Activated CD4-positive, CD25-positive, alpha-beta regulatory T cell treated with anti-CD3 and anti-CD28 coated beads, Interleukin-2, amount 50 U/mL, for 24 hours (primary cell): ENCODE results near the gene CDC42.
"Not testable (repeated sequence)": the region's sequence is repeated elsewhere in the genome, so short reads cannot be mapped to it uniquely, and the experiment has no call there.

ENCODE experiments used
- ATAC-seq, 2 donors: fragments of 150-1000 bp; cut with Tn5 transposase; one replicate each; pipeline ENCODE4 v1.10.0; 2021; ENCODE audit warnings: mild to moderate bottlenecking in 1 of 2, moderate library complexity in 1 of 2

The CDC42 gene

DNA sequence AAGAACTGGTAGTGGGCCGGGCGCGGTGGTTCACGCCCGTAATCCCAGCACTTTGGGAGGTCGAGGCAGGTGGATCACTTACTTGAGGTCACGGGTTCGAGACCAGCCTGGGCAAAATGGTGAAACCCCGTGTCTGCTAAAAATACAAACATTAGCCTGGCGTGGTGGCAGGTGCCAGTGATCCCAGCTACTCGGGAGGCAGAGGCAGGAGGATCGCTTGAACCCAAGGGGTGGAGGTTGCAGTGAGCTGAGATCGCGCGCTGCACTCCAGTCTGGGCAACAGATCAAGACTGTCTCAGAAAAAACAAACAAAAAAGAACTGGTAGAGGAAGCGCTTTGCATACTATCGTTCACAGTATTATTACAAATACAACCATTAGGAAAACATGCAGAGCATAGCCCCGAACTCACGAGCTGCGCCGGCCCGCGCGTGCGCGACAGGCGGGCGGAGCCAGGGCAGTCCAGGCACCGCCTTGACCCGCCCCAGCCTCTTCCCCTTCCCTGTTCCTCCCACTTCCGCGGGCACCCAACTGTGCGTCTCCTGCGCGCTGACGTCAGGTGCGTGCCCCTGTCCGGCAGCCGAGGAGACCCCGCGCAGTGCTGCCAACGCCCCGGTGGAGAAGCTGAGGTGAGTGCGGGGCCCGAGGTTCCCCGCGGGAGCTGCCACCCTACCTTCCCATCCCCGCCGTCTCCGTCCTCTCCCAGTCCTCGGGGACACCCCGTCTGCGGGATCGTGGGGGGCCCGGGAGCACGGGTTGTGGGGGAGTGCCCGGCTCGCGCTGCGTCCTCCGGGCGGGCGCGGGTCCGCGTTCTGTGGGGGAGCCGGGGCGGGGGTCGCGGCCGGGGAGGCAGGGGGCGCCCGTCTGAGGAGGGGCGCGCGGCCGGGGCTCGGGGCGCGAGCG lies at the start of gene CDC42:
TSS of gene CDC42 (plus strand) at position 595 of the 902 bp plus-strand sequence. CDS start 25,770 bp downstream, outside the sequence.
- peak; percentile 92 to 94 for ATAC-seq

DNA sequence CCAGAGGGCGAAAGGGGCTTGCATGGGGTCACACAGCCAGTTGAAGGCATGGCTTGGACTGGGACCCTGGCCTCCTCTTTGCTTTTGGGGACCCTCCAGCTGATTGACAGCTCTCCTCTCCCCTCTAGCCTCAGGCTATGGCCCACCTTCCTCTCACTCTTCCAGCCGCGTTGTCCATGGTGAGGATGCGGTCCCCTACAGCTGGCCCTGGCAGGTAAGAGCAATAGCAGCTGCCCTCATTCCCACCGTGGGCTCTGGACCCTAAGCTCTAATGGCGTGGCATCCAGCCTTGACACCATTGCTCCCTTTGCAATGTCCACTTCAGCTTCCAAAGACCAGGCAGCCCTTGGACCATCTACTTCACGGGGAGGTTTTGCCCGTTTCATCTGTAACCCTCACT lies 49.6 kb upstream of the CDC42 start:
- ATAC-seq, result not testable (repeated sequence)

DNA sequence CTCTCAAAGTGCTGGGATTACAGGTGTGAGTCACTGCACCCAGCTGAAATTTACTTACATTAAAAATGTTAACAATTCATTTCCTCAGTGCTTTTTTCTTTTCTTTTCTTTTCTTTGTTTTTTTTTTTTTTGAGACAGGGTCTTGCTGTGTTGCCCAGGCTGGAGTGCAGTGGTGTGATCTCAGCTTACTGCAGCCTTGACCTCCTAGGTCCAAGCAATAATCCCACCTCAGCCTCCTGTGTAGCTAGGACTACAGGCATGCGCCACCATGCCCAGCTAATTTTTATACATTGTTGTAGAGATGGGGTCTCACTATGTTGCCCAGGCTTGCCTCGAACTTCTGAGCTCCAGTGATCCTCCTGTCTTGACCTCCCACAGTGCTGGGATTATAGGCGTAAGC lies 48.5 kb upstream of the CDC42 start:
- not testable (repeated sequence) for ATAC-seq

DNA sequence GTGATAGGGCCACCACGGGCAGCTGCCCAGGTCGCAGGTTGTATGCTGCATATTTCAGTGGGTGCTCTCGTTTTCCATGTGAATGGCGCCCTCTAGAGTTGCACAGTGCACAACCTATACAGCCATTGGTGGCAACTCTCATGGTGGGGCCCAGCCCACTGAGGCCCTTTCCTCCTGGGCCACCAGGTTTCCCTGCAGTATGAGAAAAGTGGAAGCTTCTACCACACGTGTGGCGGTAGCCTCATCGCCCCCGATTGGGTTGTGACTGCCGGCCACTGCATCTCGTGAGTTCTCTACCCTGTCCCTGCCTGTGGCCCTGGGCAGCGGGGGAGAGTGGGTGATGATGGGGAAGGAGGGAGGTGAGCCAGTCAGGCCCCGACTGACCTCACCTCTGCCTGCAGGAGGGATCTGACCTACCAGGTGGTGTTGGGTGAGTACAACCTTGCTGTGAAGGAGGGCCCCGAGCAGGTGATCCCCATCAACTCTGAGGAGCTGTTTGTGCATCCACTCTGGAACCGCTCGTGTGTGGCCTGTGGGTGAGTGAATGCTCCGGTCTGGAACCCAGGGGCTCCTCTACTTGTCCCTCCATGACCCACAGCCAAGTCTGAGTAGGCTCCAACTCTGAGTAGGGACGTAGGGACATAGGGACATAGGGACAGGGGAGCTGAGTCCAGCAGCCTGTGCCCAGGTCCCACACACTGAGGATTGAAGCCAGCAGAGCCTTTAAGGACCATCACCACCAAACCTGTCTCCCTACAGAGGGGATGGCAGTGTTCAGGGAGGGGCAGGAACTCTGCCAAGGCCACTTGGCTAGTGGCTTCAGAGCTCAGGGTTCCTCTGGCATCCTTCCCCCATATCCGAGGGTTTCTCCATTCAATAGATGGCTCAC lies 47.0 kb upstream of the CDC42 start:
- not testable (repeated sequence) for ATAC-seq

DNA sequence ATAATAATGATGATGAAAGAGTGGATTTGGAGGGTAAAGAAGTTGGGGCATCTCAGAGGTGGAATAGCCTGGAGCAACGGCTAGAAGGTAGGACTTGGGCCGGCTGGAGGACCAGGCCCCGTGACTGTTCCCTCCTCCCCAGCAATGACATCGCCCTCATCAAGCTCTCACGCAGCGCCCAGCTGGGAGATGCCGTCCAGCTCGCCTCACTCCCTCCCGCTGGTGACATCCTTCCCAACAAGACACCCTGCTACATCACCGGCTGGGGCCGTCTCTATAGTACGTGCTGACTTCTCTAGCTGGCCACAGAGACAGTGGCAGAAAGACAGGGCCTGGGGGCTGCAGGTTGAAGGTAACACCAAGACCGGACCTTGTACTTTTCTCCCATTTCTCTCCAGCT lies 45.8 kb upstream of the CDC42 start:
- ATAC-seq, result not testable (repeated sequence)

DNA sequence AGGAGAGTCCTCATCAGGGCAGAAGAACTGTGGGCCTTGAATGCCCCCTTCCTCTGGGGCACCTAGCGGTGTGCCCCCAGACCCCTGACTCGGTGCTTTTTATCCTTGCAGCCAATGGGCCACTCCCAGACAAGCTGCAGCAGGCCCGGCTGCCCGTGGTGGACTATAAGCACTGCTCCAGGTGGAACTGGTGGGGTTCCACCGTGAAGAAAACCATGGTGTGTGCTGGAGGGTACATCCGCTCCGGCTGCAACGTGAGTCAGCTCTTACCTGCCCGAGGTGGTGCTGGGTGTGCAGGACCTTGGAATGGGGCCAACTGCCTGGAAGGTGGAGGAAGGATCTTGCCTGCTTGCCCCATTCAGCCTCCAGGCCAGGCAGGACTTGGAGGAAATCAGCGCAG lies 45.2 kb upstream of the CDC42 start:
- not testable (repeated sequence) for ATAC-seq

DNA sequence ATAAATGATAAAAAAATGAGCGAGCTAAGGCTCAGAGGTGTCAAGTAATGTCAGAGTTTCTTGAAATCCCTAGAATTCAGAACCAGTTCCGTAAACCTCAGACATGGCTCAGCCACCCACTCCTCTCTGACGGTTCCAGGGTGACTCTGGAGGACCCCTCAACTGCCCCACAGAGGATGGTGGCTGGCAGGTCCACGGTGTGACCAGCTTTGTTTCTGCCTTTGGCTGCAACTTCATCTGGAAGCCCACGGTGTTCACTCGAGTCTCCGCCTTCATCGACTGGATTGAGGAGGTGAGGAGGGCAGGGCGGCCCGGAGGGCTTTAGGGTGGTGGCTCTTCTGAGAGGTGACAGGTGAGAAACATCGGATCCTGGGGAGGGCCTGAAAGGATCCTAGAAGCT lies 42.9 kb upstream of the CDC42 start:
- not testable (repeated sequence) for ATAC-seq

DNA sequence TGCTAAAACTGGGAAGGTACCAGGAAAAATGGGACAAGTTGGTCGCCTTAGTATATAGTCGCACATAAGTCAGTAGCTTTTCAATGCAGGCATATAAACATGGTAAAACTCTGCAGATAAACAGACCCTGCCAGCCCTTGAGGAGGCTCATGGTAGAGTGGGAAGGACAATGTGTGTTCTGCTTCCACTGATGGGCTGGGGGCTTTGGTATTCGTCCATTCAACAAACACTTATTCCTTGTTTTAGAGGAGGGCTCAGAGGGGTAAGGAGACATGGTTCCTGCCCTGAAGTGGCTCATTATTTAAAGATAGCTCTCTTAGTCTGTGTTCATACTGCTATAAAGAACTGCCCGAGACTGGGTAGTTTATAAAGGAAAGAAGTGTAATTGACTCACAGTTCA lies 39.8 kb upstream of the CDC42 start:
- not testable (repeated sequence) for ATAC-seq

DNA sequence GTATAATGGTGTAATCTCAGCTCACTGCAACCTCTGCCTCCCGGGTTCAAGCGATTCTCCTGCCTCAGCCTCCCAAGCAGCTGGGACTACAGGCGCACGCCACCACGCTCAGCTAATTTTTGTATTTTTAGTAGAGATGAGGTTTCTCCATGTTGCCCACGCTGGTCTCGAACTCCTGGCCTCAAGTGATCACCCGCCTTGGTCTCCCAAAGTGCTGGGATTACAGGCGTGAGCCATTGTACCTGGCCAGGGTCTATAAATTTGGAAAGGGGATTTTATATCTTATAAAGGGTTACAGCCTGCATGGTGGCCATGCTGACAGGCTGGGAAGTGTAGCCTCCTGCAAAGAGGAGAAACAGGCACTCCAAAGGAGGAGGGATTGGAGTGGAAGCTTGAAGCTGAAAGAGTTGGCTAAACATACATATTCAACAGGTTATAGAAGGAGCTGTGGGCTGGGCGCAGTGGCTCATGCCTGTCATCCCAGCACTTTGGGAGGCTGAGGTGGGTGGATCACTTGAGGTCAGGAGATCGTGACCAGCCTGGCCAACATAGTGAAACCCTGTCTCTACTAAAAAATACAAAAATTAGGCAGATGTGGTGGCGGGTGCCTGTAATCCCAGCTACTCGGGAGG lies 37.8 kb upstream of the CDC42 start:
- ATAC-seq, result not testable (repeated sequence)

DNA sequence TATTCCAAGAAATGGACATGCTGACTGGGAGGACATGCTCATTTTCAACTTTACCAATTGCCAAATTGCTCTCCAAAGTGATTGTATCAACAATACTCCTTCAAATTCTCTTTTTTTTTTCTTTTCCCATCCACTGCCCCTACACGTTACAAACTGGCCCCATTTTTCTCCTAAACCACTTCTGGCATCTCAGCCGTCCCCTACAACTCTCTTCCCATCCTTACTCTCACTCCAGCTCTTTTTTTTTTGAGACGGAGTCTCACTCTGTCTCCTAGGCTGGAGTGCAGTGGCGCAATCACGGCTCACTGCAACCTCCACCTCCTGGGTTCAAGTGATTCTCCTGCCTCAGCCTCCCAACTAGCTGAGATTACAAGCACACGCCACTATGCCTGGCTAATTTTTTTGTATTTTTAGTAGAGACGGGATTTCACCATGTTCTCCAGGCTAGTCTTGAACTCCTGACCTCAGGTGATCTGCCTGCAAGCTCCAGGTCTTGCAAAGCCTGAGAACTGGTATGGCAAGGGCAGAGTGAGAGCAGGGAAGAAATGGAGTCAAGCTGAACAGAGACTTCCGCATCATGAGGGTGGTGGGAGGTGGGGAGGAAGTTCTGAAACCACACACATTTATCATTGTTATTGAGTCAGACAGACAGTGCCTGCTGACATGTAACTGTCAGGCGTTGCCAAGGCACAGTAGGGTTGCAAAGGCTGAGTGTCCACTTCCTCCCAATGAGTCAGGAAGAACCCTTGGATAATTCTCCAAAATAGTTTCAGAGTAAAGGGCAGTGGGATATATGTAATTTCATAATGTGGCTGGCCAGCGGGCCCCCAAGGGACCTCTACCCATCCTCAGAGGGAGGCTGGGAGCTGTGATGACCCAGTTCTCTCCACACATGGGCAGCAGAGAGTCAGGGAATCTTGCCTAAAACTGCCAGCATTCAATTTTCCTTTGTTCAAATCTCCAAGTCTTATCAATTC lies 33.6 kb upstream of the CDC42 start:
- peak; percentile 99 to 100 for ATAC-seq

DNA sequence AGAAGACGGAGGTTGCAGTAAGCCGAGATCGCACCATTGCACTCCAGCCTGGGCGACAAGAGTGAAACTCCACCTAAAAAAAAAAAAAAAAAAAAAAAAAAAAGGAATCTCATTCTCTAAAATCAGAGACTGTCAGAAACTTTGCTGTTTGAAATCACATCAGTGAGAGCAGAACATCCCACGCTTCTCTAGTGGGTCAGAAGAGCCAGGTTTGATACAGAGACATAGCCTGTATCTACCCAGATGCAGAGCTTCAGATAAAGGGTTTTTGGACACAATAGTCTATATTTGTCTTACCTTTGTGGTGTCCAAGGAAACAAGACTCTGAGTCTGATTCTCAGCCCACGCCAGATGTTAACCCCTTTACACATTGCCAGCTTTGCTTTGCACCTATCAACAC lies 31.4 kb upstream of the CDC42 start:
- ATAC-seq, result no peak

DNA sequence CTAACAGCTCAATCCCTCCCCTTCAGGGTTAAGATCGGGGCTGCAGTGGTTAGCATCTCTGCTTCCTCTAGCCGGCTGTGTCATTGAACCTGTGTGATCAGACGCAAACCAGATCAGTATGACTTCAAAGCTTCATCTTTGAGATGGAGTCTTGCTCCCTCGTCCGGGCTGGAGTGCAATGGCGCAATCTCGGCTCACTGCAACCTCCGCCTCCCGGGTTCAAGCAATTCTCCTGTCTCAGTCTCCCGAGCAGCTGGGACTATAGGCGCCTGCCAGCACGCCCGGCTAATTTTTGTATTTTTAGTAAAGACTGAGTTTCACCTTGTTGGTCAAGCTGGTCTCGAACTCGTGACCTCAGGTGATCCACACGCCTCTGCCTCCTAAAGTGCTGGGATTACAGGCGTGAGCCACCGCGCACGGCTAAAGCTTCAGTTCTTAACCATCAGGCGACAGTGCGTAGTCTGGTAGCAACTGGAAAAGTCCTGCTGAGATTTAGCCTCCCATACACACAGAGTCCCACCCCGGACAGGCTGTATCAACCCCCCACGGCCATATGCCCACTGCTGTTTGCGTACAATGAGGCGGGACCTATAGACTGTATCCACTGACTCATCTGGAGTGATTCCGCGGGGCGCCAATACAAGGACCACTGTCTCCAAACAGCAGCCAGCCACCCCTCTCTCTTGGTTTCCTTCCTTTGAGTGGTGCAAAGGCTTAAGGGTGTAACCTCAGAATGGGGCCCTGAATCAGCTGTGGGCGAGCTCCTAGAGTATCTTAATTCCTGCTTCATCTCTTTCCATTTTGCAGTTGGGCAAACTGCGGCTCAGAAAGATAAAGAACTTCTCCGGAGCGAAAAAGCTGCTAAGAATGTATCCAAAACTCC lies 27.8 kb upstream of the CDC42 start:
- ATAC-seq, result peak; percentile 69 to 73

DNA sequence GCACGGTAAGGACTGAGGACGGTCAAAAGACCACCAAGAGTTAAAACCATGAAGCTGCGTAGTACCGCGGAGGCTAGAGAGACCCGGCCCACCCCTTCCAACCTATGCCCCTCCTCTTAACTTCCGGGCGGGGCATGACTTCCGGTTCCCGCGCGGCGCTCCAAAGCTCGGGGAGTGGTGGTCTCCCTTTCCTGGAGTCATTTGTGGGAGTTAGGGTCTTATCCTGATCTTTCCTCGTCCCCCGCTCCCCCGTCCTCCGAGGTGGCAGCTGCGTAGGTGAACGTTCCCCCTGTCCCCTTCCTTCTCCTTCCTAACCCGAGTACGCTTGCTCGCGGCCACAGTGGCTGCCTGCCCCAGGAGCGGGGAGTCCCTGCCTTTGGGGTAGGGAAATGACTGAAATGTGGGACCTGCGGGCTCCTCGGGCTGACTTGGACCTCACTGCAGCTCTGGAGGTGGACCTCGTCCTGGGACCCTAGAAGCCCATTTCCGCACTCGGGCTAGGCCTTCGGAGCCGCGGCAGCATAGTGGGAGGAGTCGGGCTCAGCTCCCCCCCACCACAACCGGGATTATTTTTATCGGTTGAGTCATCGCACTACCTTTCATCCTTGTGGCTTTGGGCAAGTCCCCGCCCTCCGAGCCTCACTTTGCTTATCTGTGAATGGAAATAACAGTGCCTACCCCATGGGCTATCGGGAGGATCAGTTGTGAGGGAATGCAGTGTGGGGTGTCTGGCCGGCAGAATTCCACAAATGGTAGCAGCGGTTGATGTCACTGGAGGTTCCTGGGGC lies 26.9 kb upstream of the CDC42 start:
- peak; percentile 80 to 88 for ATAC-seq

DNA sequence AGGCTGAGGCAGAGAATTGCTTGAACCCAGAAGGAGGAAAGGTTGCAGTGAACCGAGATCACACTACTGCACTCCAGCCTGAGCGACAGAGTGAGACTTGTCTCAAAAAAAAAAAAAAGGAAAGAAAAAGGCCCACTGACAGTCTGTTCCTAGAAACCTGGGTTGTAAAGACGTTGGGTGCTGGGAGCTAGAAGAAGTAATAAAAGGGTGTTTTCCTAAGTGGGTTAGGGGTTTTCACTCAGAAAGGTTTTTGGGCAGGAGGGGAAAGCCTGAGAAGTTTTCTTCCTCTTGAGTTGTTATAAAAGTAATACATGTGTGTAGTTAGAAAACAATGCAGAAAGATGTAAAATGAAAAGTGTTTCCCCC lies 25.6 kb upstream of the CDC42 start:
- no peak for ATAC-seq

DNA sequence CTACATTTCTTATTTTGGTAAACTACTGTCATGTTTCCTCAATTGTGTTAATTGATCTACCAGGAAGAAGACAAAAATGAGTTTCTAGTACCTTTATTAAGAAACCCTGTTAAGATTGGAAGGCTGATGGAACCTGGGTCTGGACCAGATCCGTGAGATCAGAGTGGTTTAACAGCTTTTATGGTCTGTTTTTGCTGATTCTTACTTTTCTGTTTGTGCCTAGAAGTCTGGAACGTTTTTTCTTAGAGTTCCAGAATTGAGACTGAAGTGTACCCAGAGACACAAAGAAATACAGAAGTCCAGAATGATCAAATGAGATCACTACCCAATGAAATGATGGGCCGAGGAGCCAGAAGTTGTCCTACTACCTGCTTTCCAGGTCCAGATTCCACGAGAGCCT lies 22.5 kb upstream of the CDC42 start:
- no peak for ATAC-seq

DNA sequence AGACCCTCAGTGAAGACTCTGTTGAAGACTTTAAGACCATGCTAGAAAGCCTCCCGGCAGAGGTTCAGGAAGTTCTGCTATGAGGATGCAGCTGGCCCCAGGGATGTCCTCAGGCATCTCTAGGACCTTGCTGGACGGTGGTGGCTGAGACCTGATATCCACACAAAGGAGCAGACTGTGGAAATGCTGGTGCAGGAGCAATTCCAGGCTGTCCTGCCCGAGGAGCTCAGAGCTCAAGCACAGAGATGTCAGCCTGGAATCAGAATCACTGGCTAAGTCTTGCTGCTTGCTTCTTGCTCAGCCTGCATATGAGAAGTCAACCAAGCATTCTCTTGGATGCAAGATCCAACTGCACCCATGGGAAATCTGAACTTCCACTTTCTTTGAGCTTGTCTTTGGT lies 22.0 kb upstream of the CDC42 start:
- no peak for ATAC-seq

DNA sequence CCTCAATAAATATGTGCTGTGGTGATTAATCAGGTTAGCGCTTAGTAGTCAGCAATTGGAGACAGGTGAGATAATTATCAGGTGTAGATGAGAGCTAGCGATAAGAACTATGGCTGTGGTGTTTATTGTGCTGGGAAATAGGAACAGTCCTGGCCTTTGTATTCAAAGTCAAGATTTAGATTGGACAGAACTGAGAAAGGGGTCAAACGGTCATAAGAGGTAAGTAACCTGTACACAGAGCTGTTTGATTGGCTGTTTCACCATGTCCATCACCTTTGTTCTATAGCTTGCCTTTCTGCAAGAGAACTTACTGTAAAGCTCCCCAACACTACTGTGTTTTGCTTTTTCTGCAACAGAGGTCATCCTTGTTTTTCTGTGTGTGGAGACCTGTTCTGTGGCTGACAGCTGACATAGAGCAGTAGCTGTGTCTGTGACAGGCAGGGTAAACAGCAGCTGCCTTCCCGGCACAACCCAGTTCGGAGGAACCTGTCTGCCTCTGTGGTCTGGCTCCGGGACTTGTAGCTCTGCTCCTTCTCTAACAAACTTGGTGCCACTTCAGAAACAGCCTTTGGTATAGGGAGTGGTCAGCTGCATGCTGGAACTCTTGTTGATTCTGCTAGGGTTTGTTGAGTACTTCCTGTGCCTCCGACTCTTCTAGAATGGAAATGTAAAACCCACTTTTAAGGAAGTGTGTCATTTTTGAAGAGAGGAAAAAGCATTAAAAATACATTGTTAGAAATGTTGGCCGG lies 21.1 kb upstream of the CDC42 start:
- peak; percentile 26 to 37 for ATAC-seq

DNA sequence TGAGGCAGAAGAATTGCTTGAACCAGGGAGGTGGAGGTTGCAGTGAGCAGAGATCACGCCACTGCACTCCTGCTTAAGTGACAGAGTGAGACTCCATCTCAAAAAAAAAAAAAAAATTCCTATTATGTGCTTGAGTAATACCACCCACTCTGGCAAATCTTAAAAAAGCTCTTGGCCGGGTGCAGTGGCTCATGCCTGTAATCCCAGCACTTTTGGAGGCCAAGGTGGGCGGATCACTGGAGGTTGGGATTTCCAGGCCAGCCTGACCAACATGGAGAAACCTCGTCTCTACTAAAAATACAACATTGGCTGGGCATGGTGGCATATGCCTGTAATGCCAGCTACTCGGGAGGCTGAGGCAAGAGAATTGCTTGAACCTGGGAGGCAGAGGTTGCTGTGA lies 17.7 kb upstream of the CDC42 start:
- not testable (repeated sequence) for ATAC-seq

DNA sequence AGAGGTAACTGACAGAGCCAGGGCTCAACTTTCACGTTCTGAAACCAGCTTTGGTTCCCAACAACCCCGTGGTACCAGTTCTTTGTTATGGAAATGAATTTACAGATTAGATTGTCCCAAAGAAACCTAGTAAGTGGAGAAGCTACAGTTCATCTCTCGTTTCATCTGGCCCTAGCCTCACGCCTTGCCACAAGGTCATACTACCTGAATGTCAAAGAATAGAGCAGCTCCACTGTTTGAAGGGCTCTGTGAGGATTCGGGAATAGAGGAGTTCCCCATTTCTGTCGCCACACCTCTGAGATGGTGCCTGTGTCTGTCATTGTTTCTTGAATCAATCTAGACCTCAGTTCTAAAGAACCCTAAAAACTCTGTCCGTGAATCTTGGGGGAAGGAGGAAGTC lies 15.0 kb upstream of the CDC42 start:
- no peak for ATAC-seq
